ENCODE results near the gene C10orf53. TPM values are rescaled to one million over a fixed set of nuclear protein-coding genes. Genes with fewer than 3 reads are reported as not detected.

Gene C10orf53
- total RNA-seq, 1 donor from 2014 or later = not detected

DNA sequence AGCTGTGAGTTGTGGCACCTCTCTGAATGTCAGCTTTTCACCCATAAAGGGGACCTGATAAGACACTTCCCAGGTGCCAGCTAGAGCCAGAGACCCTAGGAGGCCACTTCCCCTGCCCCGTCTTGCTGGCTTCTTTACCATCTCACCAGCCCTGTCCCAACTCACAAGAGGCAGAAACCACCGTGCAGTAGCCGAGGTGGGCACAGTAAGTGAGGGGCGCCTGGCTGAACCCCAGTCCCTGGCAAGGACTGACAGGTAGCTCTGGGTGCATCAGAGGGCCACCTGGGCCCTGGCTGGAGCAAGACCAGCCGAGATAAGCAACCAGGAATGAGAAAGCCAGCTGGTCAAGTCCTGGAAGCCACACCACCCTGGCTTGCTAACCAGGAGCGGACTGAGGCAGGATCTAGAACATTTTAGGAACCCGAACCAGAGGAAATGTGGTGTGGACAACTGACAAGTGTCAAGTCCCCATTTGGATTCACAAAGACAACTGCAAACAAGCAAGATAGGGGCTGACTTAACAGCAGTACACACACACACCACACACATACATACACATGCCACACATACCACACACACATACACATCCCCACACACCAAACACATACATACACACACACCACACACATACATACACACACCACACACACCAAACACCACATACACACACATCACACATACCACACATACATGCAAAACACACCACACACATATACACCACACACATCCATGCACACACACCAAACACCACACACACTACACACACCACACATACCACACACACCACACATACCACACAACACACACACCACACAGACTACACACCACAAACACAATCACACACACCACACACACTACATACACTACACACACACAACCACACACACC is 61.9 kb downstream of the C10orf53 start:
- Histone ChIP-seq H3K36me3 (no peaks in the 10 kb centered on the region), H3K9me3 (ENCODE audit: low read depth) (no peaks in the 10 kb centered on the region)

DNA sequence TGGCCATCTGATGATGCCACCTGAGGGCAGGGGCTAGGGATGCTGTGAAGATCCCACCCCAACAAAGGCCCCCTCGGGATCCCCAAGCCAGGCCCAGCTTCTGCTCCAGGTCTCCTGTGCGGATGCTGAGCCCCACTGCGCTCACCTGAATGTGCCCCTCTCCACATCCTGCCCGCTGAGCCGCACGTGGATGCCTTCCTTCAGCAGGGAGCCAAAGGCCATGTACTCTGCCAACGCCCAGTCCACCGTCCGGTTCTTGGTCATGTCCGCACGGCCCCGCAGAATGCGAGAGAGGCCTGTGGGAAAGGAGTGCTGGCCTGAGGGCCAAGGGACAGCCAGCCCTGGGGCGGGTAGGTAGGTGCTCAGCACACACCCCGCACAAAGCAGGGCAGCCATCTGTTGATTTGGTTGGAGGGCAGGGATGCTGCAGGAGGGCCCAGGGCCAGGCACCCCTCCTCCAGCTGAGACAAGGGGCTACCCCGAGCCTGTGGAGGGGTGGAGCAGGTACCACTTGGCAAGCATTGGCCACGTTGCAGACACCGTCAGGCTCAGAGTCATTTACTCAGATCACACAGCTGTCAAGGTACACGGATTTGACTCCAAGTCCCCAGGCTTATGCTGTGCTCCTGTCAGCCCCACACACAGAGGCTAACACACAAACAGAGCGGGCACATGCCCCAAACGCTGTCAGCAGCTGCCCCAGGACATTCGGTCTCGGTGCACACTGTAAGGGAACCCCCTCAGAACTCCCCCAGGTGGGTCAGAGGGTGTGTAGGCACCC is 63.4 kb downstream of the C10orf53 start:
- Histone ChIP-seq H3F3A (ENCODE audit: low read depth) (no peaks in the 10 kb centered on the region), H3K4me3 (no peak overlapping the region), H3K4me1 (no peaks in the 10 kb centered on the region), H3K27ac (no peak overlapping the region), H3K9ac (no peak overlapping the region), H3K4me2 (no peak overlapping the region), H3K79me2 (ENCODE audit: low read depth) (no peaks in the 10 kb centered on the region), H2AFZ (replicated peaks) (no peak overlapping the region), H3K27me3 (no peaks in the 10 kb centered on the region), H3K36me3 (no peaks in the 10 kb centered on the region), H4K20me1 (ENCODE audit: low read depth) (no peaks in the 10 kb centered on the region), H3K9me3 (ENCODE audit: low read depth) (no peaks in the 10 kb centered on the region)
- H3K9me3 Mint-ChIP-seq = no peaks in the 10 kb centered on the region
- TF ChIP-seq EZH2 (IDR thresholded peaks at IDR 0.05) (no peak), EZH2phosphoT487 (IDR thresholded peaks at IDR 0.05) (no peak), CTCF (IDR thresholded peaks at IDR 0.05) (no peak)
- peaks cover 5% of the 10 kb centered on the region for H3K4me1 Mint-ChIP-seq
- no peaks in the 10 kb centered on the region for H3K36me3 Mint-ChIP-seq
- no peak overlapping the region for H3K4me3 Mint-ChIP-seq
- DNase-seq (ENCODE audit: low spot score) = no peak
- peaks cover 5% of the 10 kb centered on the region for H3K27me3 Mint-ChIP-seq (ENCODE audit: insufficient read depth, low read depth)
- no peak overlapping the region for H3K27ac Mint-ChIP-seq

More for the DNA sequence above, 61.9 kb downstream of the C10orf53 start:
- TF ChIP-seq EZH2 (IDR thresholded peaks at IDR 0.05) (no peak), EZH2phosphoT487 (IDR thresholded peaks at IDR 0.05) (no peak), CTCF (IDR thresholded peaks at IDR 0.05) (no peak)
- no peak overlapping the region for H3K27ac Mint-ChIP-seq
- no peaks in the 10 kb centered on the region for H3K27me3 ChIP-seq
- peaks cover 5% of the 10 kb centered on the region for H3K27me3 Mint-ChIP-seq (ENCODE audit: insufficient read depth, low read depth)
- peak overlapping the region; percentile 2 for H3K4me3 Mint-ChIP-seq
- H3K4me1 Mint-ChIP-seq = no peaks in the 10 kb centered on the region
- H3K9me3 Mint-ChIP-seq = no peaks in the 10 kb centered on the region
- H3K9ac ChIP-seq = no peak overlapping the region
- H3K4me2 ChIP-seq = no peak overlapping the region
- no peak for DNase-seq (ENCODE audit: low spot score)
- H3F3A ChIP-seq (ENCODE audit: low read depth) = no peaks in the 10 kb centered on the region
- H3K4me1 ChIP-seq = no peaks in the 10 kb centered on the region
- H3K36me3 Mint-ChIP-seq = no peaks in the 10 kb centered on the region
- no peak overlapping the region for H3K27ac ChIP-seq
- H3K79me2 ChIP-seq (ENCODE audit: low read depth) = no peaks in the 10 kb centered on the region
- H2AFZ ChIP-seq (replicated peaks) = no peak overlapping the region
- no peaks in the 10 kb centered on the region for H4K20me1 ChIP-seq (ENCODE audit: low read depth)
- no peak overlapping the region for H3K4me3 ChIP-seq

- TF ChIP-seq CTCF (IDR thresholded peaks at IDR 0.05) = no peak
- no peak for TF ChIP-seq EZH2phosphoT487 (IDR thresholded peaks at IDR 0.05)
- no peak for TF ChIP-seq EZH2 (IDR thresholded peaks at IDR 0.05)
- Mint-ChIP-seq H3K4me1 (peaks cover 10% of the 10 kb centered on the region), H3K27me3 (ENCODE audit: insufficient read depth, low read depth) (peaks cover 5% of the 10 kb centered on the region), H3K27ac (no peak overlapping the region), H3K9me3 (no peaks in the 10 kb centered on the region), H3K4me3 (no peak overlapping the region), H3K36me3 (no peaks in the 10 kb centered on the region)
- no peak overlapping the region for H3K27ac ChIP-seq
- no peak overlapping the region for H2AFZ ChIP-seq (replicated peaks)
- no peak overlapping the region for H3K9ac ChIP-seq
- H3K79me2 ChIP-seq (ENCODE audit: low read depth) = no peaks in the 10 kb centered on the region
- no peaks in the 10 kb centered on the region for H3F3A ChIP-seq (ENCODE audit: low read depth)
- no peaks in the 10 kb centered on the region for H3K27me3 ChIP-seq
- no peaks in the 10 kb centered on the region for H3K36me3 ChIP-seq
- no peaks in the 10 kb centered on the region for H3K9me3 ChIP-seq (ENCODE audit: low read depth)
- H3K4me2 ChIP-seq = no peak overlapping the region
- no peaks in the 10 kb centered on the region for H4K20me1 ChIP-seq (ENCODE audit: low read depth)
- no peak overlapping the region for H3K4me3 ChIP-seq
- DNase-seq (ENCODE audit: low spot score) = no peak
- H3K4me1 ChIP-seq = no peaks in the 10 kb centered on the region
Measured at GRCh38 chr10:49743464-49744075, 64.1 kb downstream of the C10orf53 start.
